SJSA1 (cell line): Measurements from ENCODE around the gene RNF220. TPM values are rescaled to one million over a fixed set of nuclear protein-coding genes. Genes with fewer than 3 reads are reported as not detected.
A peak's percentile ranks its signal among the peaks of the same experiment; 100 is the strongest.

Experiments used
- DNase-seq, 2 experiments: peaks; one replicate each; pipeline ENCODE4 v3.0.0-alpha.2; 2015 to 2020; ENCODE audit warnings: low spot score in 2 of 2, low read depth in 1 of 2
- H3K27ac ChIP-seq: fragments of 250-450 bp; sonication (Bioruptor Pico); 2 replicates; pipeline ENCODE4 v1.5.1; 2020; ENCODE audit warnings: mild to moderate bottlenecking, moderate library complexity
- H3K27me3 ChIP-seq: fragments of 250-450 bp; sonication (Bioruptor Pico); replicated peaks from 2 replicates; pipeline ENCODE4 v1.5.1; 2020; ENCODE audit warnings: mild to moderate bottlenecking, moderate library complexity
- H3K36me3 ChIP-seq: fragments of 250-450 bp; sonication (Bioruptor Pico); 2 replicates; pipeline ENCODE4 v1.5.1; 2020; ENCODE audit warnings: mild to moderate bottlenecking
- H3K4me1 ChIP-seq: fragments of 250-450 bp; sonication (Bioruptor Pico); replicated peaks from 2 replicates; pipeline ENCODE4 v1.6.1; 2021; ENCODE audit warnings: mild to moderate bottlenecking
- H3K4me3 ChIP-seq: fragments of 250-450 bp; sonication (Bioruptor Pico); 2 replicates; pipeline ENCODE4 v1.5.1; 2020; ENCODE audit warnings: mild to moderate bottlenecking
- H3K9me3 ChIP-seq: fragments of 250-450 bp; sonication (Bioruptor Pico); replicated peaks from 2 replicates; pipeline ENCODE4 v1.5.1; 2020; ENCODE audit warnings: mild to moderate bottlenecking
- total RNA-seq: library from RNA; depleted of rRNA; stranded (reverse); fragments of >200 nt; shearing (Covaris generic); gene quantifications from 2 replicates; pipeline ENCODE4 v1.2.3, GENCODE V29; 2014

The RNF220 gene
- total RNA-seq, 1 experiment from 2014 or later, result 70.5 TPM

DNA sequence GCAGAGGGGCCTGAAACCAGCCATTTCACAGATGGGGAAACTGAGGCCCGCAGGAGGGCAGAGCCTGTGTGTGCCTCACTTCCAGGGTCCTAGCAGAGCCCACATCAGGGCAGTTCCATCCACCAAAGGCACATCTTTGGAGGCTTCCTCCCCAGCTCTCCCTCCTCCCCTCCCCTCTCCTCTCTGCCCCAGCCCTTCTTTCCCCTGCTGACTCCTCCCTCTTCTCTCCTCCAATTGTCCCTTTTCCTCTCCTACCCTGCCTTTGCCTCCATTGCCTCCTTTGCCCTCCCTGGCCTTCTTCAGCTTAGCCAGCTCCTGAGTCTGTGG, 212.6 kb downstream of the RNF220 start:
- Histone ChIP-seq H3K4me1 (peaks cover 8% of the 10 kb centered on the region), H3K36me3 (no peaks in the 10 kb centered on the region), H3K4me3 (peak overlapping the region; percentile 23), H3K27ac (no peak overlapping the region), H3K9me3 (0 out of 2 replicates have a peak, but pooled peaks cover 3% of the 10 kb centered on the region), H3K27me3 (peaks cover 31% of the 10 kb centered on the region)
- DNase-seq, result no peak

DNA sequence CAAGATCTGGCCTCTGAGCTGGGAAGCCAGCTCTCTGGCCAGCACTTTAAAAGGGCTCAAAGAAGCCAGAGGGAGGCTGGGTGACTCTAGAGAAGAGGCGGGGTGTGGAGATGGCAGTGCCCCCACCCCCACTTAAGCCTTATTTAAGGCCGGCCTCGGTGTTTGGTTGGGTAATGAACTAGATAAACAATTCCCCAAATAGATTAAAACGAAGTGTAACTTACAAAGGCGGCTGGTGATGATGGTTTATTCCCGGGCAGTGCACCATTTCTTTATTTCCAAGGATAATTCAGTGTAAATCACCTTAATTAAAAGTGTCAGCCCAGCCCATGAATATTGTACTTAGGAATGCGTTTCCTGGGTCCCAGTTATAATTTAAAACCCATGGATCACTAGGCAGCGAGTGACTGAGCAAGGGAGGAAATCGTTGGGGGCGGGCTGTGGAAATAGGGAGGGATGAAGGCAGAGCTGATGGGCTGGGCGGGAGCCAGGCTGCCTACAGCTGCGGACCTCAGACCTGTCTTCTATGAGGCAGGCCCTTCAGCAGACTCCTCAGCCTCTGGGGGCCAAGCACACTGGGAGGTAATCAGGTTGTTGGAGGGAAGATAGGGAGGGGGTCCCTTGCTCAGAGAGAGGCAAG, 214.3 kb downstream of the RNF220 start:
- no peak for DNase-seq
- Histone ChIP-seq H3K4me3 (no peak overlapping the region), H3K27ac (no peak overlapping the region), H3K27me3 (peaks cover 31% of the 10 kb centered on the region), H3K9me3 (0 out of 2 replicates have a peak, but pooled peaks cover 3% of the 10 kb centered on the region), H3K4me1 (peaks cover 8% of the 10 kb centered on the region), H3K36me3 (no peaks in the 10 kb centered on the region)

DNA sequence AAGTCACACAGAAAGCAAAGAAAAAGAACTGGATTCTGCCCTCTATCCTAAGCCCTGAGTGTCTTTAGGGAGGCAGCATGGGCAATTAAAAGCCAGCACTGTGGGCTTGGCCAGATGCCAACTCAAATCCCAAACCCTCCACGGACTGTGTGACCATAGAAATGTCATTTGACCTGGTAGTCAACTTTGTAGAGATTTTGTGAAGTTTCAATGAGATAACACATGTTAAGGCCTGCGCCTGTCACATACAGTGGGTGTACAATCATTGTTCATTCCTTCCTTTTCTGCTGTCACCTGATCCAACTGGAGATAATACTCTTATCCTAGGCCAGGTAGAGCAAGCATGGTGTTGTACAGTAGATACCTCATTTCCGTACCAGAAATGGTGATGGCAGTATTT, 215.0 kb downstream of the RNF220 start:
- Histone ChIP-seq H3K27me3 (peaks cover 31% of the 10 kb centered on the region), H3K9me3 (0 out of 2 replicates have a peak, but pooled peaks cover 3% of the 10 kb centered on the region), H3K27ac (no peak overlapping the region), H3K4me3 (no peak overlapping the region), H3K36me3 (no peaks in the 10 kb centered on the region), H3K4me1 (peaks cover 8% of the 10 kb centered on the region)
- no peak for DNase-seq

DNA sequence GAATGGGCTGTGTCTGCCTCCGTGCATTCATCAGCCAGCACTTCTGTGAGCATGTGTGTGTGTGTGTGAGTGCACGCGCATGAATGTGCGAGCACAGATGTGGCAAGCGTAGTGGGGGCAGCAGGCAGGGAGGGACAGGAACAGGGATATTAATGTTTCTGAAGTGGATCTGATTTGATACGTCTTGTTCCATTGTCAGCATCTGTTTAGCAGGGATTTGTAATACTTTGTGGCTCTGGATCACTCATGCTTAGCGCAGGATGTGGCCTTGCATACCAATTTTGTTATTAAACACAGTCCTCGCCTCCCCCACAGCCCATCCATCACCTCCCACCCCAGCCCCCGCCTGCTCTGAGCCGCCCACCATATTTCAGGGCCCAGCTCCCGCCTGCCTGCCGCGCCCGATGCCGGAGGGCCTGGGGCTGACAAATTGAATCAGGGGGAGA, 216.8 kb downstream of the RNF220 start:
- H3K36me3 ChIP-seq, result no peaks in the 10 kb centered on the region
- no peak overlapping the region for H3K4me3 ChIP-seq
- DNase-seq, result no peak
- 0 out of 2 replicates have a peak, but pooled peaks cover 3% of the 10 kb centered on the region for H3K9me3 ChIP-seq
- H3K27me3 ChIP-seq, result peaks cover 17% of the 10 kb centered on the region
- H3K27ac ChIP-seq, result no peak overlapping the region
- peaks cover 8% of the 10 kb centered on the region for H3K4me1 ChIP-seq

DNA sequence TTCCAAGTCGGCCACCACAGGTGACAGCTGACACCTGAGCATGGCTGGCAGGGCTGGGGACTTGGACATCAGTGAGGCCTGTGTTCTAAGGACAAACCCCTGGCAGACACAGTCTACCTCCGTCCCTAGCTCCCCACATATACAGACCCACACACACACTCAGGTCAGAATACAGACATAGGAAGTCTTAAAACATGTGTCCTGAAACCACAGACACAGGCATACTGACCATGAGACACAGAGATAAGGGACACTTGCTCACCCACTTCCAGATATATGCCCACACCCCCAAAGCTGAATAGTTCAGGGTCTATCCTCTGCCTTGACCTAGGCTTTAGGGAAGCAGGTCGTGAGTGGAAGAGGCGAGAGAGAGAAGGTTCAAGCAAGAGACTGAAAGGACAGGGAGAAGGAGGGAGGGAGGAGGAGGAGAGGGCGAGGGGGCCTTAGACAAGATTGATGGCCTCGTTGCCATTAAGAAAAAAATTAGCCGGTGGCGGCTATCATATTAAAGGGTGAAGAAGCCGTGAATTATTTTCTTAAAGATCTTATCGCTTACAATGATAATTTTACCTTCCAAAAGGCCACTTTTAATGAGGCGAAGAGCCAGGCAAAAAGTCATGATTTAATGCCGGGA, 219.3 kb downstream of the RNF220 start:
- no peak for DNase-seq
- Histone ChIP-seq H3K4me3 (no peak overlapping the region), H3K9me3 (no peaks in the 10 kb centered on the region; the same call in 1 of the 2 replicates), H3K4me1 (no peaks in the 10 kb centered on the region), H3K36me3 (no peaks in the 10 kb centered on the region), H3K27ac (no peak overlapping the region), H3K27me3 (no peaks in the 10 kb centered on the region)

DNA sequence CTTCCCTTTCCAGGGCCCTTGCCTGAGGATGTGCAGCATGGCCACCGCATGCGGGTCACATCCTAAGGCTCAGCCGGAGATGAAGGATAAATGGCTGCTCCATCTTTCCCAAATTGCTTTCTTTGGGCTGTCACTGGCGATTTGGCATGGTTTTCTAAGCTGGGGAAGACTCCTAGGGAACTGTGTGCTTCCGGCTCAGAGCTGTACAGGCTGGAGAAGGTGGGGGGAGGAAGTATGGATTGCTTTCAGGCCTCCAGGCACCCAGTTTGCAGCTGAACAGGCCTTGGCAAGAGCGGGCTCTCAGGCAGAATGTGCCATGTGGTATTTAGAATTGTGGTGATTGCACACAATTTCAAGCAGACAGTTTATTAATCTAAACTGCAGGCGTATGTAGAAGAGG, 220.3 kb downstream of the RNF220 start:
- Histone ChIP-seq H3K4me3 (no peak overlapping the region), H3K27me3 (no peaks in the 10 kb centered on the region), H3K27ac (no peak overlapping the region), H3K4me1 (no peaks in the 10 kb centered on the region), H3K9me3 (no peaks in the 10 kb centered on the region; the same call in 1 of the 2 replicates), H3K36me3 (no peaks in the 10 kb centered on the region)
- DNase-seq, result no peak

DNA sequence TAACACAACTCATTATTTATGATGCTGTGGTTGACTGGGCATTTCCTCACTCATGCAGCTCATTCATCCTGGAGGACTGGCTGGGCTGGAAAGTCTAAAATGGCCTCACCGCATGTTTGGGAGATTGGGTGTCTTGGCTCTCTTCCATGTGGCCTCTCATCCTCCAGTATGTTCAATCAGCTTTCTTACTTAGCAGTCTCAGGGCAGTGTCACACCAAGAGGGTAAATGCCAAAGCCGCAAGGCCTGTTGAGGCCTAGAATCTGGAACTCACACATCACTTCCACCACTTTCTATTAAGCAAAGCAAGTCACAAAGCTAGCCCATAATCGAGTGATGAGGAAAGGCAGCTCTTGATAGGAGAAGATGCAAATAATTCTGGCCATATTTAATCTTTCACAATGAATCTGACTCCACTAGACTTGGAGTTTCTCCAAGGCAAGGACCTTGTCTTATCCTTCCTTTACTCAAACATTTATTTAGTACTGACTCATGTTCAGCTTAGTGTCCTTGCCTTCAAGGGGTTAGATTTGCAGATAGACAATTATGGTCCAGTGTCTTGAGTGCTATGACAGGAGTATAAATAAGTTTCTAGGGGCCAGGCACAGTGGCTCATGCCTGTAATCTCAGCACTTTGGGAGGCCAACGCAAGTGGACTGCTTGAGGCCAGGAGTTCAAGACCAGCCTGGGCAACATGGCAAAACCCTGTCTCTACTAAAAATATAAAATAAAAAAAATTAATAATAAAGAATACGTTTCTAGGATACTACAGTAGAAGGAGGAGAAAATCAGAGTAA, 224.1 kb downstream of the RNF220 start:
- H3K27me3 ChIP-seq, result no peaks in the 10 kb centered on the region
- DNase-seq, result no peak
- H3K36me3 ChIP-seq, result peaks cover 22% of the 10 kb centered on the region
- H3K27ac ChIP-seq, result no peak overlapping the region
- H3K9me3 ChIP-seq, result peaks cover 4% of the 10 kb centered on the region
- no peak overlapping the region for H3K4me3 ChIP-seq
- peaks cover 24% of the 10 kb centered on the region for H3K4me1 ChIP-seq

DNA sequence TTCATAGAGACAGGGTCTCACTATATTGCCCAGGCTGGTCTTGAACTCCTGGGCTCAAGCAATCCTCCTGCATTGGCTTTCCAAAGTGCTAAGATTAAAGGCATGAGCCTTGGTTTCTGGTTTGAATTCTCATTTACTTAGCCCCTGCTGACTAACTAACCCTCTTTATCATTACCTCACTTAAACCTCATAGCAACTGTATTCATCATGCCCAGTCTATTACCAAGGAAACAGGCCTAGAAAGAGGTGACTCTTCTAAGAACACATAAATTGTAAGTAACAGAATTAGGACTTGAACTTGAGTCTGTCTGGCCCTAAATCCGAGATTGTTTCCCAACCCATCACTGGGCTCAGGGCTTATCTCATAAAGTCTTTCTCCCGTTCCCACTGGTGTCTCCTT, 225.1 kb downstream of the RNF220 start:
- Histone ChIP-seq H3K36me3 (peaks cover 31% of the 10 kb centered on the region), H3K27me3 (no peaks in the 10 kb centered on the region), H3K4me3 (no peak overlapping the region), H3K27ac (no peak overlapping the region), H3K9me3 (peaks cover 4% of the 10 kb centered on the region), H3K4me1 (peaks cover 24% of the 10 kb centered on the region)
- DNase-seq, result no peak

DNA sequence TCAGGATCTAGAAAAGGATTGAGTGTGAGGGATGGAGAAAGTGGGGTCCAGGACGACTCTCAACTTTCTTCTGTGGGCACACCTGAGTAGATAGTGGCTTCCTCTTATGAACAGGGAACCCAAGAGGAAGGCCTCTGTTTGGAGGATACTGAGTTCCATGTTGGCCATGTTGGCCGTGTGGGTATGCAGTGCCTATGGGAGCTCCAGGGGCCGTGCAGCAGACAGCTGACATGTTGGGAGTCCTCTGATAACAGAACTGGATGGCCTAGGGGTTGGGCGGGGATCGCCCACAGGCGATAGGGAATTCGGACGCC, 226.2 kb downstream of the RNF220 start:
- Histone ChIP-seq H3K9me3 (peaks cover 4% of the 10 kb centered on the region), H3K27me3 (no peaks in the 10 kb centered on the region), H3K27ac (peak overlapping the region; percentile 95), H3K36me3 (peaks cover 43% of the 10 kb centered on the region), H3K4me3 (peak overlapping the region; percentile 99), H3K4me1 (peaks cover 24% of the 10 kb centered on the region)
- no peak for DNase-seq

DNA sequence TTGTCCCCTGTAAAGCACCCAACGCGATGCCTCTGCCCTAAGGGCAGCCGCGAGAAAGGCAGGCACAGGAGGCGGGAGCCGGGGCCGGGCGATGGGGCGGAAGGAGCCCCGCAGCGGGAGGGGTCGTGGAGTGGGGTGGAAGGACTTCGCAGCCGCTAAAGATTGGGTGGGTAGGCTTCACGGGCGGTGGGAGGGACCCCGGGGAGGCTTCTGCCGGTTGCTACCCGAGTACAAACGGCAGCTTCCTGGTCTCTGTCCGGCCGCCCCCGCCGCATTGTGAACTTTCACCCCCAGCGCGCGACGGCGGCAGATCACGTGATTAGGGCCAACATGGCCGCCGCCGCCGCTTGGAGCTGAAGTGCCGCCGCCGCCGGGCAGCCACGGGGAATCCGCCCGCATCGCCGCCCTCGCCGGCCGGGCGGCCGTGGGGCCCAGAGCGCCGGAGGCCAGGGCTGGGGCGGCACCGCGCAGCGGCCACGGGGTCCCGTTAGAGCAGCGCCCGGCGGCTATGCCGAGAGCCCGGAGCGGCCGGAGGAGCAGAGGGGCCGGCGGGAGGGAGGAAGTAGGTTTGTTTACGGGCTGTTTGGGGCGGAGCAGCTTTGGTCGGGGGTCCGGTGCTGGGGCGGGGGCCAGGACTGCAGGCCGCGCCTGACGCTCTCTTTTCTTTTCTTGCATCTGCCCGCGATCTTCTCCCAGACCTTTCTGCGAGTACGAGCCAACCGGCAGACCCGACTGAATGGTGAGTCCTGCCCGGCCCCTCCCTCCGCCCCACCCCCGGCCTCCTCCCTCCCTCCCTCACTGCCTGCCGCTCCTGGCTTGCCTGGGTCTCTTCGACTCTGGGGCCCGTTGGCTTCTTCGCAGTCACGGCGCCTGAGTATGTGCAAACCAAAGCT, 226.8 kb downstream of the RNF220 start:
- Histone ChIP-seq H3K27me3 (no peaks in the 10 kb centered on the region), H3K27ac (peak overlapping the region; percentile 95), H3K4me1 (peaks cover 24% of the 10 kb centered on the region), H3K9me3 (peaks cover 4% of the 10 kb centered on the region), H3K36me3 (peaks cover 49% of the 10 kb centered on the region), H3K4me3 (peak overlapping the region; percentile 99)
- DNase-seq, result peak; percentile 77 to 89

DNA sequence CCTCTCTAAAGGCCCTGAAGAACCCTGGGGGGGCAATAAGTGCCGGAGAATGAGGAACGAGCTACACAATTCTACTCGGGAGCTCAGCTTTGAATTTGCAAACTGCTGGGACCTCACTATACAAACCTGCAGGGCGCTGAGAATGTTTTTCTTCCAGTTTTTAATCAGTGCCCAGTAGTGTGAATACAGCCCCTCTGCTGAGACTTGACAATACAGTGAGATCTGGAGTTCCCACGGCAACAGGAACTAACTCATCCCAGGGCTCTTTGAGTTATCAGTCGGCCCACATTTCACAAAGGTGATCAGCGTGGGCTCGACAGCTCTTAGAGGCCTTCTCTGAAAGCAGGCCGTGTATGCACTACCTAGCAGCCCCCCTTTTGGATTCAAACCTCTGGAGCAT, 227.5 kb downstream of the RNF220 start:
- H3K36me3 ChIP-seq, result peaks cover 56% of the 10 kb centered on the region
- H3K9me3 ChIP-seq, result peaks cover 4% of the 10 kb centered on the region
- peak in 1 of 2 experiments; percentile 50 for DNase-seq
- peaks cover 24% of the 10 kb centered on the region for H3K4me1 ChIP-seq
- peak overlapping the region; percentile 95 for H3K27ac ChIP-seq
- no peaks in the 10 kb centered on the region for H3K27me3 ChIP-seq
- peak overlapping the region; percentile 99 for H3K4me3 ChIP-seq

DNA sequence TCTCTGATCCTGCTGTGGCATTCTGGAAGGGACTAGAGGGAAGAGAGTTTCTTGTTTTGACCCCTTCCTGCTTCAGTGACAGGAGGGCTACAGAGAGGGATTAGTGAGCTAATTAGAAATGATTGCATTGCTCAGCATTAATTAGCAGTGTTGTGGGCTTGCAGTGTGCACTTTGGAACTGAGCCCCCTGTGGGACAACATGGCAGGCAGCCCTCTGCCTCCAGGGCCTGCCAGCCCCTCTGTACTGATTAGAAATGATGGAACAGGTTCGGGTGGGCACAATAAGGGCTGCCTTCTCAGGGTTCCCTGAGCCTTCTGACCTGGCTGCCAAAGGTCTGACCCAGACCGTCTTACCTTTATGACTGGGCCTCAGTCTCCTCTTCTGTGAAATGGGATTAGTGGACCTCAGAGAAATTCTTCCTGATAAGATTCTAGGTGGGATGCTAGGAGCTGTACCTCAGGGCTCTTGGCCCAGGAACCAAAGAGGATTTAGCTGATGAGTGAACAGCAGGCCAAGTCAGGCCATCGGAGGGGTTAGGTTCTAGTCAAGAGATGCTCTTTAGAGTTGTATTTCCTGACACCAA, 229.6 kb downstream of the RNF220 start:
- no peaks in the 10 kb centered on the region for H3K27me3 ChIP-seq
- no peak overlapping the region for H3K4me3 ChIP-seq
- DNase-seq, result no peak
- H3K36me3 ChIP-seq, result peaks cover 77% of the 10 kb centered on the region
- no peak overlapping the region for H3K27ac ChIP-seq
- H3K4me1 ChIP-seq, result peaks cover 24% of the 10 kb centered on the region
- peaks cover 4% of the 10 kb centered on the region; the same call in 1 of the 2 replicates for H3K9me3 ChIP-seq

DNA sequence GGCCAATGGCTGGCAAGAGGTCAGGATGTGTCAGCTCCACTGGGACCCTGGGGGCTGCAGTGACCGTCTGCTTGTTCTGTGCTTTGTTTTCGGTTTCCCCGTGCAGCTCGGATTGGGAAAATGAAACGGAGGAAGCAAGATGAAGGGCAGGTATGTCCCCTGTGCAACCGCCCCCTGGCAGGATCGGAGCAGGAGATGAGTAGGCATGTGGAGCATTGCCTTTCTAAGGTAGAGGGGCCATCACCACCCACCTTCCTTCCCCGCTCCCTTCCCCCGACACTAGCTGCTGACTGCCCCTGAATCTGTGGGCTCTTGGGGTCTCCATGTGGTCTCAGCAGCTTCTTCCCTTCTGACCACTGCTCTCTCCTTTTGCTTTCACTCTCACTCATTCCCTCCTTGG, 230.4 kb downstream of the RNF220 start:
- Histone ChIP-seq H3K36me3 (peaks cover 85% of the 10 kb centered on the region), H3K27ac (no peak overlapping the region), H3K4me1 (peaks cover 24% of the 10 kb centered on the region), H3K27me3 (no peaks in the 10 kb centered on the region), H3K9me3 (peaks cover 4% of the 10 kb centered on the region; the same call in 1 of the 2 replicates), H3K4me3 (no peak overlapping the region)
- no peak for DNase-seq
